NT2/D1 (cell line): ENCODE measurements around the gene APOBEC3H.

Experiments used
- SUZ12 ChIP-seq: IDR thresholded peaks from 2 replicates; pipeline ENCODE4 v1.6.1; 2011; ENCODE audit not compliant: insufficient read length, insufficient read depth; ENCODE audit errors: extremely low read depth
- YY1 ChIP-seq: IDR thresholded peaks from 2 replicates; pipeline ENCODE4 v1.6.1; 2011; ENCODE audit not compliant: insufficient read length, insufficient read depth

- TF ChIP-seq SUZ12 (no peak), YY1 (no peak)
Observed at GRCh38 chr22:39055658-39056057, 41.4 kb upstream of the APOBEC3H start.
